Nephron (organoid): Measurements from ENCODE around the gene EXOC6.

Source experiments
- H3K27ac Mint-ChIP-seq, 3 experiments: 2 replicates each; pipeline ENCODE4 v1.8.0; 2020; ENCODE audit warnings: mixed read lengths in 3 of 3, mild to moderate bottlenecking in 2 of 3, moderate library complexity in 1 of 3
- H3K27me3 Mint-ChIP-seq: 2 replicates; pipeline ENCODE4 v1.8.0; 2021; ENCODE audit warnings: low read depth, mild to moderate bottlenecking, moderate library complexity, mixed read lengths
- H3K36me3 Mint-ChIP-seq: 2 replicates; pipeline ENCODE4 v1.8.0; 2020; ENCODE audit warnings: low read depth, mixed read lengths
- H3K4me1 Mint-ChIP-seq: 2 replicates; pipeline ENCODE4 v1.8.0; 2020; ENCODE audit warnings: mixed read lengths
- H3K4me3 Mint-ChIP-seq, 3 experiments: 2 replicates each; pipeline ENCODE4 v1.8.0; 2020; ENCODE audit warnings: mild to moderate bottlenecking in 3 of 3, mixed read lengths in 3 of 3, moderate library complexity in 2 of 3
- H3K9me3 Mint-ChIP-seq: 2 replicates; pipeline ENCODE4 v1.8.0; 2020; ENCODE audit warnings: mixed read lengths
- TF ChIP-seq, protein P1 (sequence below), 3 experiments: fragments of 200-600 bp; sonication (generic); IDR thresholded peaks; one replicate each; pipeline ENCODE4 v1.5.0; 2021; ENCODE audit warnings: antibody characterized with exemption in 3 of 3; ENCODE audit not compliant: unreplicated experiment in 3 of 3

The EXOC6 gene

GRCh38 chr10:93063144-93063976 is 215.0 kb downstream of the EXOC6 start:
- TF ChIP-seq, protein P1, sequence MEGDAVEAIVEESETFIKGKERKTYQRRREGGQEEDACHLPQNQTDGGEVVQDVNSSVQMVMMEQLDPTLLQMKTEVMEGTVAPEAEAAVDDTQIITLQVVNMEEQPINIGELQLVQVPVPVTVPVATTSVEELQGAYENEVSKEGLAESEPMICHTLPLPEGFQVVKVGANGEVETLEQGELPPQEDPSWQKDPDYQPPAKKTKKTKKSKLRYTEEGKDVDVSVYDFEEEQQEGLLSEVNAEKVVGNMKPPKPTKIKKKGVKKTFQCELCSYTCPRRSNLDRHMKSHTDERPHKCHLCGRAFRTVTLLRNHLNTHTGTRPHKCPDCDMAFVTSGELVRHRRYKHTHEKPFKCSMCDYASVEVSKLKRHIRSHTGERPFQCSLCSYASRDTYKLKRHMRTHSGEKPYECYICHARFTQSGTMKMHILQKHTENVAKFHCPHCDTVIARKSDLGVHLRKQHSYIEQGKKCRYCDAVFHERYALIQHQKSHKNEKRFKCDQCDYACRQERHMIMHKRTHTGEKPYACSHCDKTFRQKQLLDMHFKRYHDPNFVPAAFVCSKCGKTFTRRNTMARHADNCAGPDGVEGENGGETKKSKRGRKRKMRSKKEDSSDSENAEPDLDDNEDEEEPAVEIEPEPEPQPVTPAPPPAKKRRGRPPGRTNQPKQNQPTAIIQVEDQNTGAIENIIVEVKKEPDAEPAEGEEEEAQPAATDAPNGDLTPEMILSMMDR (IDR thresholded peaks at IDR 0.05; ENCODE audit: unreplicated experiment in 3 of 3) = no peak
- H3K4me1 Mint-ChIP-seq = peaks cover 7% of the 10 kb centered on the region
- H3K4me3 Mint-ChIP-seq = peak overlapping the region; percentile 18 to 54 (median 51)
- H3K36me3 Mint-ChIP-seq = peaks cover 21% of the 10 kb centered on the region
- peaks cover 92% of the 10 kb centered on the region for H3K27me3 Mint-ChIP-seq
- H3K9me3 Mint-ChIP-seq = no peaks in the 10 kb centered on the region
- H3K27ac Mint-ChIP-seq = no peak overlapping the region

DNA sequence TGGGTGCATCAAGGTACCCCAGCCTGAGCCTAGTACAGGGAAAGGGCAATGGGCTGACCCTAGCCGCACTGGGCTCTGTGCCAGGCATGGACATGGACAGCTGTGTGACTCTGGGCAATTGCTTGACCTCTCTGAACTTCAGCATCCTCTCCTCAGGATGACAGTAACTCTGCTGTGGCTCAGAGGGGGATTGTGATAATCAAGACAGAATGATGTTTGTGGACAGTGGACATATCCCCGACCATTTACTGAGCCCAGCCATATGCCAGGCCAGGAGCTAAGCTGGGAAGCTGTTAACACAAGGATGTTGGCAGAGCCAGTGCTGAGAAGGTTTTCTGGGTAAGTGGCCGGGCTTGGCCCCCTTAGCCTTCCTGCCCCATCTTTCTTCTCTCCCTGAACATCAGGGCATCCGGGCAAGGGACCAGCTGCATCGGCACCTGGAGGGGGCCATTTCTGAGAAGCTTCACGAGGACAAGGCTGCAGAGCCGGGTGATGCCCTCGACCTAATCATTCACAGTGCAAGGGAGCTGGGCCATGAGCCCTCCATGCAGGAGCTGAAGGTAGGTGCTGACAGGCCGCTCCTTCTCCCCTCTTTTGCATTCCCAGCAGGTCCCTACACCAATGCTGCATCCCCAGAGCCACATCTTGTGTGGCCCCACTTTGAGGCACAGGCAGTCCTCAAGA is 215.8 kb downstream of the EXOC6 start:
- Mint-ChIP-seq H3K4me3 (peak overlapping the region in 1 of 3 experiments; percentile 51), H3K36me3 (peaks cover 15% of the 10 kb centered on the region), H3K27ac (no peak overlapping the region), H3K9me3 (no peaks in the 10 kb centered on the region), H3K27me3 (peaks cover 96% of the 10 kb centered on the region), H3K4me1 (peaks cover 12% of the 10 kb centered on the region)
- TF ChIP-seq, protein P1 (IDR thresholded peaks at IDR 0.05; ENCODE audit: unreplicated experiment in 3 of 3) = no peak

DNA sequence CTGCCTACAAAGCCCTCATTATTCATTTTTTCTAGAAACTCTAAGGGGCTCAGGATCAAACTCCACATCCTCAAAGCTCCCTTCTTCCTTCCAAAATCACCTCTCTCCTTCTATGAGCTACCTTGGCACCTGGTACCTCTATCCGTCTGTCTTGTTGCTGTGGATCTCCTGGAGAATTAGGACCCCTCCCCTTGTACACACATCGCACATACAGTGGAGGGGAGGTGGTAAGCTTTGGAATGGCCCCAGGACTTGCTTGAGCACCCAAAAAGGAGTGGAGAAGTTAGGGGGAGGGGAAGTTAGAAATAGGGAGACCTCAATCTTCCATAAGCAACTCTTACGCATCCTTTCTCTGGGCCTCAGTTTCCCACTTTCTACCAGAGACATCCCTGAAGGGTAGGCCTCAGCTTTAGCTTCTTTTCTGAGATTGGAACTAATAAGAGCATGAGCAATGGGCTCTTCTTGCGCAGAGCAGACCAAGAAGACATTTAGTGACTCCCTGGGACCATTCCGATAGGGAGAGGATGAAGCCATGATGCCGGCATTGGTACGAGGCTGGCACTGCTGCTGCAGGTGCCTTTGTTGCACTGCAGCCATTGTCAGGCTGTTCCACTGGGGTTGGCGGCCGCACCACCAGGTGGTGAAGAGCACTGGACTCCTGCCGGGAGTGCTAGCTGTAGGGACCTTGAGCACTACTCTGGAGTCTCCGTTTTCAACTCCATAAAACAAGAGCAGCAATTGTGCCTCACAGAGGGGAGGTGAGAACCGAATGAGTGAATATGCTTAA is 216.7 kb downstream of the EXOC6 start:
- peaks cover 12% of the 10 kb centered on the region for H3K4me1 Mint-ChIP-seq
- H3K4me3 Mint-ChIP-seq = peak overlapping the region; percentile 59 to 72 (median 68)
- peaks cover 96% of the 10 kb centered on the region for H3K27me3 Mint-ChIP-seq
- H3K9me3 Mint-ChIP-seq = no peaks in the 10 kb centered on the region
- H3K27ac Mint-ChIP-seq = no peak overlapping the region
- peaks cover 5% of the 10 kb centered on the region for H3K36me3 Mint-ChIP-seq
- TF ChIP-seq, protein P1 (IDR thresholded peaks at IDR 0.05; ENCODE audit: unreplicated experiment in 3 of 3) = no peak

DNA sequence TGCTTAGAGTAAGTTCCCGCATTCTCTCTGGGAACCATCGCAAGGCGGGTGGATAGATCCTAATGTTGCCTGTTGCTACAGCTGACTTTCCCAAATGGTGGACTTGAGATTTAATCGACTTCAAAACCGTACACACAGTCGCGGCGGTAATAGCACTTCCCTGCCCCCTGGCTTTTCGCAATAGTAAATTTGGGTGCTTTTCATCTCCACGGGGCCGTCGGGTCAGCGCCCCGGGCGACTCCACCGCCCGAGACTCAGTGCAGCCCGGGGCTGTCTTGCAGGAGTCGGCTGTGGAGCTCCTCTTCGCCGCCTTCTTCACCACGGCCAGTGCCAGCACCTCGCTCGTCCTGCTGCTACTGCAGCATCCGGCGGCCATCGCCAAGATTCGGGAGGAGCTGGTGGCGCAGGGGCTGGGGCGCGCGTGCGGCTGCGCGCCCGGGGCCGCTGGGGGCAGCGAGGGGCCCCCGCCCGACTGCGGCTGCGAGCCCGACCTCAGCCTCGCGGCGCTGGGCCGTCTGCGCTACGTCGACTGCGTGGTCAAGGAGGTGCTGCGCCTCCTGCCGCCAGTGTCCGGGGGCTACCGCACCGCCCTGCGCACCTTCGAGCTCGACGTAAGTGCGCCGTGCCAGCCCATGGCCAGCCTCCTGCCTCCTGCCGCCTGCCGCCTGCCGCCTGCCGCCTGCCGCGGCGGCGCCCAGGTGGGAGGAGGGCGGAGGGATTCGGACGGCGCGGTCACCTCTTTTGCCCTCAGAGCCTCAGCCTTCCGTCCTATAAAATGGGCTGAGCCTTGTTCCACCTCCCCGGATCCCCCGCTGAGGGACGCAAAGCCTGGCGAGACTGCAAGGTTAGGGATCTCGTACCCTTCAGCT is 217.6 kb downstream of the EXOC6 start:
- peak overlapping the region; percentile 59 to 72 (median 68) for H3K4me3 Mint-ChIP-seq
- peaks cover 16% of the 10 kb centered on the region for H3K4me1 Mint-ChIP-seq
- H3K27ac Mint-ChIP-seq = no peak overlapping the region
- TF ChIP-seq, protein P1 (IDR thresholded peaks at IDR 0.05; ENCODE audit: unreplicated experiment in 3 of 3) = no peak
- H3K27me3 Mint-ChIP-seq = peaks cover 96% of the 10 kb centered on the region
- no peaks in the 10 kb centered on the region for H3K9me3 Mint-ChIP-seq
- peaks cover 4% of the 10 kb centered on the region for H3K36me3 Mint-ChIP-seq

DNA sequence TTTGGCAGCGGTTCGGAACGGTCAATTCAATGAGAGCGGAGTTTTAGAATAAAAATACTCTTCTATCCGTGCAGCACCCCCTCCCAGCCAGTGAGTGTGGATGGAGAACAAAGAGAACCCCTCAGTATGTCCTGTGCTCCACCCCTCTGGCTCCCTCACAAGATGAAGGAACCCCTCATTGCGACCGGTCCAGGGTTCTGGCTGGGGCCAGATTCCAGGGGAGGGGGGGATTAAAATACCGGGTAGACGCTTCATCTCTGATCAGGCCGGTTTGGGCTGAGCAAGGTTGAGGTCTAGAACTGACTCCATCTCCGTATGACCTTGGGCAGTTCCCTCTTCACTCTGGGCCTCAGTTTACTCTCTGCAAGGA is 218.2 kb downstream of the EXOC6 start:
- H3K9me3 Mint-ChIP-seq = no peaks in the 10 kb centered on the region
- H3K27ac Mint-ChIP-seq = no peak overlapping the region
- peaks cover 4% of the 10 kb centered on the region for H3K36me3 Mint-ChIP-seq
- H3K4me1 Mint-ChIP-seq = peaks cover 18% of the 10 kb centered on the region
- H3K27me3 Mint-ChIP-seq = peaks cover 97% of the 10 kb centered on the region
- peak overlapping the region in 2 of 3 experiments; percentile 40 to 54 for H3K4me3 Mint-ChIP-seq
- TF ChIP-seq, protein P1 (IDR thresholded peaks at IDR 0.05; ENCODE audit: unreplicated experiment in 3 of 3) = no peak
